HepG2 (cell line): ENCODE results near the gene ARHGAP9. TPM values are rescaled to one million over a fixed set of nuclear protein-coding genes. Genes with fewer than 3 reads are reported as not detected.

Experiments
- EEA1 ChIP-seq: sonication (generic); formaldehyde crosslinking; IDR thresholded peaks from 2 replicates; pipeline ENCODE4 v1.5.1; 2020; ENCODE audit warnings: mild to moderate bottlenecking, missing genetic modification reagents, borderline replicate concordance
- ELF3 ChIP-seq: IDR thresholded peaks from 2 replicates; pipeline ENCODE4 v1.6.1; 2016; ENCODE audit warnings: missing genetic modification reagents, missing compliant biosample characterization
- FOXP1 ChIP-seq, 2 experiments: fragments of 450-650 bp in 1 of 2; IDR thresholded peaks; 2 replicates each; pipeline ENCODE4 v1.6.1; 2017 to 2018; ENCODE audit warnings: antibody characterized with exemption in 1 of 2
- MXI1 ChIP-seq: IDR thresholded peaks from 3 replicates; pipeline ENCODE4 v1.6.1; 2012; ENCODE audit warnings: low read depth, low read length, inconsistent platforms, borderline replicate concordance
- ZBTB33 ChIP-seq: sonication (generic); formaldehyde crosslinking; IDR thresholded peaks from 2 replicates; pipeline ENCODE4 v1.4.0; 2020; ENCODE audit warnings: missing genetic modification reagents
- ZBTB7B ChIP-seq: sonication (generic); formaldehyde crosslinking; IDR thresholded peaks from 2 replicates; pipeline ENCODE4 v1.4.0; 2020; ENCODE audit warnings: missing genetic modification reagents
- ZNF10 ChIP-seq: sonication (generic); formaldehyde crosslinking; IDR thresholded peaks from 2 replicates; pipeline ENCODE4 v1.4.0; 2020; ENCODE audit warnings: mild to moderate bottlenecking, low read depth, missing genetic modification reagents, borderline replicate concordance
- ZNF232 ChIP-seq: sonication (generic); formaldehyde crosslinking; IDR thresholded peaks from 2 replicates; pipeline ENCODE4 v1.4.0; 2020; ENCODE audit warnings: missing genetic modification reagents, borderline replicate concordance
- ZNF317 ChIP-seq: sonication (generic); formaldehyde crosslinking; IDR thresholded peaks from 2 replicates; pipeline ENCODE4 v1.5.0; 2020; ENCODE audit warnings: mild to moderate bottlenecking, missing genetic modification reagents
- ZNF333 ChIP-seq: sonication (generic); formaldehyde crosslinking; IDR thresholded peaks from 2 replicates; pipeline ENCODE4 v1.4.0; 2020; ENCODE audit warnings: mild to moderate bottlenecking, missing genetic modification reagents, borderline replicate concordance
- ZNF34 ChIP-seq: sonication (generic); formaldehyde crosslinking; IDR thresholded peaks from 2 replicates; pipeline ENCODE4 v1.4.0; 2020; ENCODE audit warnings: mild to moderate bottlenecking, missing genetic modification reagents, borderline replicate concordance
- ZNF737 ChIP-seq: sonication (generic); formaldehyde crosslinking; IDR thresholded peaks from 2 replicates; pipeline ENCODE4 v1.5.0; 2020; ENCODE audit warnings: missing genetic modification reagents, mild to moderate bottlenecking, borderline replicate concordance
- polyA plus RNA-seq, 8 experiments: library from polyadenylated mRNA; depleted of rRNA in 3 of 8; stranded (reverse) in 7 of 8; unstranded in 1 of 8; fragments of >200 nt; fragmentation: Illumina TruSeq in 4 of 8; extraction: Trizol in 4 of 8; gene quantifications; 2 replicates each; pipeline versions ENCODE4 v1.2.1 to v1.2.3, GENCODE V29; 2011 to 2016; ENCODE audit warnings: low read depth in 4 of 8, missing spikeins in 1 of 8, mixed read lengths in 1 of 8; ENCODE audit not compliant: insufficient read depth in 1 of 8
- total RNA-seq, 5 experiments: library from RNA; depleted of rRNA; stranded (reverse); fragments of >200 nt; fragmentation: Illumina TruSeq; extraction: Trizol; gene quantifications; 2 replicates each; pipeline ENCODE4 v1.2.3, GENCODE V29; 2016; ENCODE audit warnings: low read depth in 1 of 5

ARHGAP9 gene
- total and polyA plus RNA-seq, 2 of the 13 experiments (the other 11 are each of a cell fraction or from before 2014, with no cell fraction given): 0.18 to 1.2 TPM

- TF ChIP-seq FOXP1 (IDR thresholded peaks at IDR 0.05) (no peak), FOXP1 (CRISPR knock-in tag; IDR thresholded peaks at IDR 0.05) (no peak), MXI1 (peak; percentile 90; the same call in 2 of the 3 replicates), ZNF10 (CRISPR knock-in tag) (no peak), ZBTB7B (CRISPR knock-in tag) (no peak), ZNF317 (CRISPR knock-in tag) (no peak), ZNF232 (CRISPR knock-in tag) (no peak), EEA1 (no peak), ZNF737 (CRISPR knock-in tag) (no peak), ZBTB33 (CRISPR knock-in tag) (no peak), ZNF34 (CRISPR knock-in tag) (no peak), ELF3 (CRISPR knock-in tag) (peak; percentile 72), ZNF333 (CRISPR knock-in tag) (no peak; the same call in 1 of the 2 replicates)
Observed at GRCh38 chr12:57487597-57488401, 8.1 kb upstream of the ARHGAP9 start, which contains the start of gene MARS1 (continued).
